Tibial nerve (tissue), 4 donors: ENCODE data around the gene INPP4A.

Source experiments
- EP300 ChIP-seq, 2 donors: sonication (generic); formaldehyde crosslinking; IDR thresholded peaks; one replicate each; pipeline ENCODE4 v1.6.1; 2017; ENCODE audit warnings: antibody characterized with exemption in 2 of 2, mild to moderate bottlenecking in 1 of 2
- TF ChIP-seq, protein P1 (sequence below), 5 experiments: fragments of 200-600 bp in 3 of 5; fragments of 450-650 bp in 2 of 5; sonication (generic) in 3 of 5; IDR thresholded peaks; one replicate each; pipeline ENCODE4 v1.5.1; 2016 to 2019; ENCODE audit warnings: antibody characterized with exemption in 5 of 5, mild to moderate bottlenecking in 3 of 5, moderate library complexity in 2 of 5

GRCh38 chr2:98516571-98516970 is 71.9 kb downstream of the INPP4A start:
- TF ChIP-seq, protein P1, sequence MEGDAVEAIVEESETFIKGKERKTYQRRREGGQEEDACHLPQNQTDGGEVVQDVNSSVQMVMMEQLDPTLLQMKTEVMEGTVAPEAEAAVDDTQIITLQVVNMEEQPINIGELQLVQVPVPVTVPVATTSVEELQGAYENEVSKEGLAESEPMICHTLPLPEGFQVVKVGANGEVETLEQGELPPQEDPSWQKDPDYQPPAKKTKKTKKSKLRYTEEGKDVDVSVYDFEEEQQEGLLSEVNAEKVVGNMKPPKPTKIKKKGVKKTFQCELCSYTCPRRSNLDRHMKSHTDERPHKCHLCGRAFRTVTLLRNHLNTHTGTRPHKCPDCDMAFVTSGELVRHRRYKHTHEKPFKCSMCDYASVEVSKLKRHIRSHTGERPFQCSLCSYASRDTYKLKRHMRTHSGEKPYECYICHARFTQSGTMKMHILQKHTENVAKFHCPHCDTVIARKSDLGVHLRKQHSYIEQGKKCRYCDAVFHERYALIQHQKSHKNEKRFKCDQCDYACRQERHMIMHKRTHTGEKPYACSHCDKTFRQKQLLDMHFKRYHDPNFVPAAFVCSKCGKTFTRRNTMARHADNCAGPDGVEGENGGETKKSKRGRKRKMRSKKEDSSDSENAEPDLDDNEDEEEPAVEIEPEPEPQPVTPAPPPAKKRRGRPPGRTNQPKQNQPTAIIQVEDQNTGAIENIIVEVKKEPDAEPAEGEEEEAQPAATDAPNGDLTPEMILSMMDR (IDR thresholded peaks at IDR 0.05) = no peak
- TF ChIP-seq EP300 (IDR thresholded peaks at IDR 0.05) = no peak
